ENCODE measurements around the gene PHLDA3.
A peak's percentile ranks its signal among the peaks of the same experiment; 100 is the strongest.

The PHLDA3 gene

DNA sequence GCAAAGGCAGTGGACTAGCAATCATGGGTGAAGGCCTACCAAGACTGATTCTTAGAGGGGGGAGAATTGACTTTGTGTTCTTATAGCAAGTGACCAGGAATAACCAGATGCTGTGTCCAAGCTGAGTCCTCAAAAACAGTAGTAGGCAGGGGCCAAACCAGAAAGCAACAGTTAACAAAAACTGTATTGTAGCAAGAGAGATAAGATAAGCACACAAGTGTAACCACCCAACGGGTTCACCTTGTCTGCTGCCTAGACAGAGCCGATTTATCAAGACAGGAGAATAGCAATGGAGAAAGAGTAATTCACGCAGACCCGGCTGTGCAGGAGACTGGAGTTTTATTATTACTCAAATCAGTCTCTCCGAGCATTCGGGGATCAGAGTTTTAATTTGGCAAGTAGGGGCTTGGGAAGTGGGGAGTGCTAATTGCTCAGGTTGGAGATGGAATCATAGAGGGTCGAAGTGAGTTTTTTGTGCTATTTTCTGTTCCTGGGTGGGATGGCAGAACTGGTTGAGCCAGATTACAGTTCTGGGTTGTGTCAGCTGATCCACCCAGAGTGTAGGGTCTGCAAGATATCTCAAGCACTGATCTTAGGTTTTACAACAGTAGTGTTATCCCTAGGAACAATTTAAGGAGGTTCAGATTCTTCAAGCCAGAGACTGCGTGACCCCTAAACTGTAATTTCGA is 46.2 kb upstream of the PHLDA3 start:
- no peak overlapping the region for H3K4me3 ChIP-seq (ENCODE audit: low read depth, low read length)

DNA sequence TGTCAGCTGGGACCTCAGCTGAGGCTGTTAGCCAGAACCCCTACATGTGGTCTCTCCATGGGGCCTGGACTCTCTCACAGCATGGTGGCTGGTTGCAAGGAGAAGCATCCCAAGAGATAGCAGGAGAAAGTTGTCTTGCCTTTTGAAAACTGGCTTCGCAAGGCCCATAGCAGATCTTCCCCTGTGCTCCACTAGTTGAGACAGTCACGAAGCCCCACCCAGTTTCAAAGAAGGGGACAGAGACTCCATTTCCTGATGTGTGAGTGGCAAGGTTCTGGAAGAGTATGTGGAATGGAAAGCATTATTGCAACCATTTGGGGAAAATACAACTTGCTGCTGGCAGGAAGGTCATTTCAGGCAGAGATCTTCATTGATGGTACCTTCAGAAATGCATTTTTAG is 45.5 kb upstream of the PHLDA3 start:
- no peaks in the 10 kb centered on the region for H3K27me3 ChIP-seq
- H3K4me1 ChIP-seq: peaks cover 10% of the 10 kb centered on the region
- no peaks in the 10 kb centered on the region for H3K36me3 ChIP-seq
- DNase-seq: no peak
- TF ChIP-seq, protein P1, sequence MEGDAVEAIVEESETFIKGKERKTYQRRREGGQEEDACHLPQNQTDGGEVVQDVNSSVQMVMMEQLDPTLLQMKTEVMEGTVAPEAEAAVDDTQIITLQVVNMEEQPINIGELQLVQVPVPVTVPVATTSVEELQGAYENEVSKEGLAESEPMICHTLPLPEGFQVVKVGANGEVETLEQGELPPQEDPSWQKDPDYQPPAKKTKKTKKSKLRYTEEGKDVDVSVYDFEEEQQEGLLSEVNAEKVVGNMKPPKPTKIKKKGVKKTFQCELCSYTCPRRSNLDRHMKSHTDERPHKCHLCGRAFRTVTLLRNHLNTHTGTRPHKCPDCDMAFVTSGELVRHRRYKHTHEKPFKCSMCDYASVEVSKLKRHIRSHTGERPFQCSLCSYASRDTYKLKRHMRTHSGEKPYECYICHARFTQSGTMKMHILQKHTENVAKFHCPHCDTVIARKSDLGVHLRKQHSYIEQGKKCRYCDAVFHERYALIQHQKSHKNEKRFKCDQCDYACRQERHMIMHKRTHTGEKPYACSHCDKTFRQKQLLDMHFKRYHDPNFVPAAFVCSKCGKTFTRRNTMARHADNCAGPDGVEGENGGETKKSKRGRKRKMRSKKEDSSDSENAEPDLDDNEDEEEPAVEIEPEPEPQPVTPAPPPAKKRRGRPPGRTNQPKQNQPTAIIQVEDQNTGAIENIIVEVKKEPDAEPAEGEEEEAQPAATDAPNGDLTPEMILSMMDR (IDR thresholded peaks at IDR 0.05; ENCODE audit: low read depth, low read length): no peak
- H3K9me3 ChIP-seq: no peaks in the 10 kb centered on the region
- H3K4me3 ChIP-seq (ENCODE audit: low read depth, low read length): no peak overlapping the region

More for the DNA sequence above, 46.2 kb upstream of the PHLDA3 start:
- no peaks in the 10 kb centered on the region for H3K27me3 ChIP-seq
- no peaks in the 10 kb centered on the region for H3K9me3 ChIP-seq
- peaks cover 10% of the 10 kb centered on the region for H3K4me1 ChIP-seq
- H3K36me3 ChIP-seq: no peaks in the 10 kb centered on the region
- TF ChIP-seq, protein P1 (IDR thresholded peaks at IDR 0.05; ENCODE audit: low read depth, low read length): no peak
- DNase-seq: no peak

DNA sequence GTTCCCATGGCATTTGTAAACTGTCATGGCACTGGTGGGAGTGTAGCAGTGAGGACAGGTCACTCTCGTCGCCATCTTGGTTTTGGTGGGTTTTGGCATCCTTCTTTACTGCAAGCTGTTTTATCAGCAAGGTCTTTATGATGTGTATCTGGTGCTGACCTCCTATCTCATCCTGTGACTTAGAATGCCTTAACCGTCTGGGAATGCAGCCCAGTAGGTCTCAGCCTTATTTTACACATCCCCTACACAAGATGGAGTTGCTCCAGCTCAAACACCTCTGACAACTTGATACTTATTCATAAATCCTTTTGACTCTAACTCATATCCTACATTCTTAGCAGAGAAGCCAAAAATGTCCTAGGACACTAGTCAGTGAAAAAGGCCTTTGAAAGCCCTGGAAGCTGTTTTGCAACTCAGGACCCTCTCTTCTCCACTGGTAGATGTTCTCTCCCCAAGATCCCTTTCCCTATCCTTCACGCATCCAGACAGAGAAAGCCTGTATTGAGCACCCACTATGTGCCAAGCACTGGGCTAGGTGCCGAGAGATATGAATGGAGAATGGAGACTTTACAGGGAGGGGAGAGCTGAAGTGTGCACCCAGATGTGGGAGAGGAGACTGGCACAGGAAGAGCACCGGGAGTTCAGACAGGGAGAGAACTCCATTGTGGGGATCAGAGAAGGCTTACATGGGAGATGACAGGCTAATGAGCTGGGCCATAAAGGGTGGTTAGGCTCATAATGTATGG is 44.7 kb upstream of the PHLDA3 start:
- Histone ChIP-seq H3K27me3 (no peaks in the 10 kb centered on the region), H3K36me3 (no peaks in the 10 kb centered on the region), H3K9me3 (no peaks in the 10 kb centered on the region), H3K4me1 (peaks cover 10% of the 10 kb centered on the region), H3K4me3 (ENCODE audit: low read depth, low read length) (no peak overlapping the region)
- no peak for DNase-seq
- TF ChIP-seq, protein P1 (IDR thresholded peaks at IDR 0.05; ENCODE audit: low read depth, low read length): no peak

DNA sequence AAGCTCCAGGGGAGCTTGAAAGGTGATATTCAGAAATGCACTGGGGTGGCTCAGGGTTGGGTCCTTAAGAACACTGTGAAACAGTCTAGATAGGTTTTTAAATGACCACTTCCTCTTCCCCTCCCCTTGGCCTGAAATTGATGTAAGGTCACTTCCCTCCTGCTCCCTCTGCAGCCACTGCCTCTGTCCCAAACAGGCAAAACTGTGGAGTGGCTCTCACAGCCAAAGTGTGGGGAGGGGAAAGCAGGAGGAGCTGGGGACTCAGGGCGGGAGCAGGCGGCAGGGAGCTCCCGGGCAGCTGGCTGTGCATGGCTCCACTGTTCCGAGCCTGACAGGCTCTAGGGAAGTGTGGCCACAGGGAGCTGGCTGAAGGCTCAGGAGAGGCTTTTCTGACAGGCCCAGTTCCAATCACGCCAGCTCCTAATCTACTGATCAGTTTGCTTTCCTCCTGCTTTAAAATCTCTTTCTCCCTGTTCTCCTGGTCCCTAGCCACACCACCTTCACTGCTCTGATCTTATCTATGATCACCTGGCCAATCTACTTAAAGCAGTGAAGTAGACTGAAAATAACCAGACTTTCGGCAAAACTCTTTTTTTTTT is 43.1 kb upstream of the PHLDA3 start:
- peak; percentile 55 for DNase-seq
- Histone ChIP-seq H3K9me3 (no peaks in the 10 kb centered on the region), H3K36me3 (no peaks in the 10 kb centered on the region), H3K4me3 (ENCODE audit: low read depth, low read length) (no peak overlapping the region), H3K4me1 (peaks cover 10% of the 10 kb centered on the region), H3K27me3 (no peaks in the 10 kb centered on the region)
- TF ChIP-seq, protein P1 (IDR thresholded peaks at IDR 0.05; ENCODE audit: low read depth, low read length): no peak

DNA sequence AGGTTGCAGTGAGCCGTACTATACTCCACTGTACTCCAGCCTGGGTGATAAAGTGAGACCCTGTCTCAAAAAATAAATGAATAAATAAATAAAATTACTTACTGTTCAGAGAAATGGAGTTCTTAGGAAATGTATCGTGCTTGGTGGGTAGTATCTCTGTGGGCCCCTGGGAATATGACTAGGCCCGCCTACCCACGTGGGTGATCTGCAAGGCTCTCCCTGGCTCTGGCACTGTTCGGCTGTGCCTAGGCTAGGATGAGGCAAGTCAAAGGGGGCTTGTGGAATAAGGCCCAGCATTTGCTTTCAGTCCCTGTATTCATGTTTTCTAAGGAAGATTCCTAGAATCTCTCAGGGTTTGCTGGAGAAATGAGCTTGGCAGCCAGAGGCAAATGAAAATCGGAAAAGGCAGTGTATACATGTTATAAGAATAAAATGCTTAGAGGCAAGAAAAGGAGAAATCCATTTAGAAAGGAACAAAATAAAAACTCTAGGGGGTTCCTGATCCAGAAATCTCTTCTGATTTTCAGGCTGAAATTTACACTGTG is 42.5 kb upstream of the PHLDA3 start:
- no peaks in the 10 kb centered on the region for H3K9me3 ChIP-seq
- H3K27me3 ChIP-seq: no peaks in the 10 kb centered on the region
- DNase-seq: no peak
- H3K4me1 ChIP-seq: peaks cover 10% of the 10 kb centered on the region
- H3K36me3 ChIP-seq: no peaks in the 10 kb centered on the region
- TF ChIP-seq, protein P1 (IDR thresholded peaks at IDR 0.05; ENCODE audit: low read depth, low read length): no peak
- H3K4me3 ChIP-seq (ENCODE audit: low read depth, low read length): no peak overlapping the region

Data from BE2C (cell line).